HG03139 (cell line): Measurements from ENCODE around the gene DBNDD1.
"Not testable (repeated sequence)": the region's sequence is repeated elsewhere in the genome, so short reads cannot be mapped to it uniquely, and the experiment has no call there.

ENCODE experiments used
- ATAC-seq: cut with Tn5 transposase; IDR thresholded peaks from one replicate; pipeline ENCODE4 v1.9.1; 2021; ENCODE audit not compliant: unreplicated experiment

Gene DBNDD1

GRCh38 chr16:90012991-90013745 lies 6.1 kb downstream of the DBNDD1 start:
- no peak for ATAC-seq

GRCh38 chr16:90011908-90012501 lies 7.3 kb downstream of the DBNDD1 start:
- ATAC-seq, result no peak

- ATAC-seq, result no peak
These were observed 7.8 kb downstream of the DBNDD1 start for GRCh38 chr16:90011508-90011819.

GRCh38 chr16:90010676-90011507 lies 8.4 kb downstream of the DBNDD1 start:
- no peak for ATAC-seq

- ATAC-seq, result no peak
These were observed 9.9 kb downstream of the DBNDD1 start for GRCh38 chr16:90009172-90009899.

GRCh38 chr16:90008708-90009145 lies 10.5 kb downstream of the DBNDD1 start:
- no peak for ATAC-seq

- ATAC-seq, result not testable (repeated sequence)
These were observed 11.5 kb downstream of the DBNDD1 start for GRCh38 chr16:90007635-90008234.

- ATAC-seq, result no peak
These were observed 12.2 kb downstream of the DBNDD1 start for GRCh38 chr16:90007015-90007414.

GRCh38 chr16:90005956-90006663 lies 13.1 kb downstream of the DBNDD1 start:
- ATAC-seq, result no peak

GRCh38 chr16:90004577-90004976 lies 14.7 kb downstream of the DBNDD1 start:
- no peak for ATAC-seq

- ATAC-seq, result no peak
These were observed 16.5 kb downstream of the DBNDD1 start for GRCh38 chr16:90002759-90003158.

- no peak for ATAC-seq
These were observed 17.3 kb downstream of the DBNDD1 start for GRCh38 chr16:90001761-90002503.

GRCh38 chr16:90000733-90001427 lies 18.4 kb downstream of the DBNDD1 start:
- no peak for ATAC-seq

- ATAC-seq, result no peak
These were observed 19.3 kb downstream of the DBNDD1 start for GRCh38 chr16:89999831-90000574.

- ATAC-seq, result no peak
These were observed 23.1 kb downstream of the DBNDD1 start for GRCh38 chr16:89996178-89996489.

GRCh38 chr16:89995475-89996177 lies 23.6 kb downstream of the DBNDD1 start:
- ATAC-seq, result not testable (repeated sequence)

- ATAC-seq, result not testable (repeated sequence)
These were observed 24.4 kb downstream of the DBNDD1 start for GRCh38 chr16:89994721-89995474.
